ENCODE measurements around the gene C9.
"Not testable (repeated sequence)": the region's sequence is repeated elsewhere in the genome, so short reads cannot be mapped to it uniquely, and the experiment has no call there.

Gene C9

DNA sequence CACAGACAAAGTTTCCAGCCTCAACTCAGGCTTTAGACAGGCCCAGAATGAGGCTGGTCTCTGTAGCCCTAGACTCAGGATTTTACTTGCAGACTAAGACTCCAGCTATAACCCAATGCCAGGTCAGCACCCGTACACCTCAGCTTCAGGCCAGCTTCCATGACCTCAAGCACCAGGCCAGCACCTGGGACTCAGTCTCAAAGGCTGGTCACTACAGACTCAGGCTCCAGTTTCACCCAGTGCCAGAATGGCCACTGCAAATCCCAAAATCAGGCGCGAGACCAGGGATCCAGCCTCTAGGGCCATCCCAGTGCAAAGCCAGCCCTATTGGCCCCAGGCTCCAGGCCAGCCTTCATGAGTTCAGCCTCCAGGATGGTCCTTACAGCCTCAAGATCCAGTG is 44.9 kb downstream of the C9 start:
- DNase-seq: no peak

- DNase-seq: not testable (repeated sequence)
Measured at GRCh38 chr5:39316464-39316863, 47.8 kb downstream of the C9 start.

GRCh38 chr5:39315995-39316394 is 48.3 kb downstream of the C9 start:
- no peak for DNase-seq

DNA sequence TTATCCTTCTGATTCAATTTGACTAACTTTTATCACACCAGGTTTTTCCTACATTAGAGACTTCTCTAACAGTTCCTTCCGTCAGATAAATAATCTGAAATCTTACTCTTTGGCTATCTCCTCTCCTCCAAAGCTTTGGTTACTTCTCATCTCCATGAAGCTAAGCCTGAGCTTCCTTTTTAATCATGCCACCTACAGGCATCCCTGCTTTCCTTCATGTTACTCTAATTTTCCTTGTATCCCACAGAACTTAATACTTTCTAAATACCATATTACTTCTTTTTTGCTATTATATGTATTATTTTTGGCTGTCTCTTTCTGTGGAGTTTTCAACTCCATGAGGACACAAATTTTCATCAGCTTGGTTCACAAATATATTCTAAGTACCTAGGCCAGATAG is 49.7 kb downstream of the C9 start:
- DNase-seq: no peak

DNA sequence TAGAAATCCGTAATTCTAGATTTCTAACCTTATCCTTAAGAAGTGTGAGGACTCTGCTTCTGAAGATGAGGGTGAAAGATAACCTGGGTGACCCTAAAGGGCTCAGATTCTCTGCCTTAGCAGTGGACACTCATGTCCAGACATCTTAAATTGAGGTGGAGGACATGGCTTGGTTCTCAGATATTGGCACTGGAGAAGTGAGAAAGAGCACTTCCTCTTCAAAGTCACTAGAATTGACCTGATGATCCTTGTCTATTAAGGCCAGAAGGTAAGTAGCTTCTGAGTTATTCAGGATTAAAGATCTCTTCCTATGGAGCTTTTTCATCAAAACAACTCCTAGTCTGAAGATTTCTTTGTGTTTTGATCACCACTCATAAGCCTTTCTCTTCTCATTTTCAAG is 54.8 kb downstream of the C9 start:
- no peak for DNase-seq

- no peak for DNase-seq
Measured at GRCh38 chr5:39302472-39302871, 61.8 kb downstream of the C9 start.

GRCh38 chr5:39301406-39301805 is 62.9 kb downstream of the C9 start:
- no peak for DNase-seq

DNA sequence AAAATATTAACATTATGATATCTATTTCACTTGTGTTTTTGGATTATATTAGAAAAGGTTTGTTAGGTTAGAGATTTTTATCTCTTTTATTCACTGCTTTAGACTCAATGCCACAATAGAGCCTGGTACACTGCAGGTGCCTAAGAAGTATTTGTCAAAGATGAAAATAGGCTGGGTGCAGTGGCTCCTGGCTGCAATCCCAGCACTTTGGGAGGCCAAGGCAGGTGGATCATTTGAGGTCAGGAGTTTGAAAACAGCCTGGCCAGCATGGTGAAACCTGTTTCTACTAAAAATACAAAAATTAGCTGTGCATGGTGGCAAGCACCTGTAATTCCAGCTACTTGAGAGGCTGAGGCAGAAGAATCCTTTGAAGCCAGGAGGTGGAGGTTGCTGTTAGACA is 64.3 kb downstream of the C9 start:
- no peak for DNase-seq

DNA sequence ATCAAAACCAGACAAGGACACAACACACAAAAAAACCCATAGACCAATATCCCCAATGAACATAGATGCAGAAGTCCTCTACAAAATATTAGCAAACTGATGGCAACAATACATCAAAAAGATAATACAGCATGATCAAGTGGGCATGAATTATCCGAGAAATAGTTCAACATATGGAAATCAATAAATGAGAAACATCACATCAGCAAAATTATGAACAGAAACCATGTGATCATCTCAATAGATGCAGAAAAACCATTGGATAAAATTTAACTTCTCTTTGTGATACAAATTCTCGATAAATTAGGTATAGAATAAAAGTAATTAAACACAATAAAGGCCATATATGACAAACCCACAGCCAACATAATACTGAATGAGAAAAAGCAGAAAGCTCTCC is 69.6 kb downstream of the C9 start:
- no peak for DNase-seq

GRCh38 chr5:39284552-39284951 is 79.7 kb downstream of the C9 start:
- no peak for DNase-seq

DNA sequence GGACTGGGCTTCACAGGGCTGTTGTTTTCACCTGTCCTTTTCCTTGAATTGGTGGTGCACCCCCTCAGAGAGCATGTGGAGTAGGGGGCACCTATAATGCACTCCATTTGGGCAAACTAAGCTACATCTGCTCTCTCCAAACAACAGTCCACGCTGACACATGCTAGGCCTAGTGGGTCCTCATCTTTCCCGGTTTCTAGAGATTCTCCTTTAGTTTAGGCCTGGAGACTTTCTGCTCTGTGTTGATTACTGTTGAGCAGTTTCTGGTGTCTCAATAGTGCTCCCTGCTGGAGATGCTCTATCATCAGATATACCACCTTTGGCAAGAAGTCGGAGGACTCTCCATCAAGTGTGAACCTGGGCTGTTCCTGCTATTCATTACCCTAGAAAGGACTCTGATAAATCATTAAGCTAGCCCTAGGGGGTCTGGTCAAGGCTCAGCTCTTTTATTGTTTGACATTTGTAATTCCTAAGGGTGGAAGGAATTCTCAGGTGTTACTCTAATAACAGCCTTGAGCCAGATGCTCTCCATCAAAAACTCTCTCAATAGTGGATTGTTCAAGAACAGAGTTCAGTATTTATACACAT is 81.0 kb downstream of the C9 start:
- DNase-seq: peak; percentile 63

- DNase-seq: no peak
Measured at GRCh38 chr5:39282561-39282960, 81.7 kb downstream of the C9 start.

- DNase-seq: not testable (repeated sequence)
Measured at GRCh38 chr5:39275865-39276264, 88.4 kb downstream of the C9 start.

DNA sequence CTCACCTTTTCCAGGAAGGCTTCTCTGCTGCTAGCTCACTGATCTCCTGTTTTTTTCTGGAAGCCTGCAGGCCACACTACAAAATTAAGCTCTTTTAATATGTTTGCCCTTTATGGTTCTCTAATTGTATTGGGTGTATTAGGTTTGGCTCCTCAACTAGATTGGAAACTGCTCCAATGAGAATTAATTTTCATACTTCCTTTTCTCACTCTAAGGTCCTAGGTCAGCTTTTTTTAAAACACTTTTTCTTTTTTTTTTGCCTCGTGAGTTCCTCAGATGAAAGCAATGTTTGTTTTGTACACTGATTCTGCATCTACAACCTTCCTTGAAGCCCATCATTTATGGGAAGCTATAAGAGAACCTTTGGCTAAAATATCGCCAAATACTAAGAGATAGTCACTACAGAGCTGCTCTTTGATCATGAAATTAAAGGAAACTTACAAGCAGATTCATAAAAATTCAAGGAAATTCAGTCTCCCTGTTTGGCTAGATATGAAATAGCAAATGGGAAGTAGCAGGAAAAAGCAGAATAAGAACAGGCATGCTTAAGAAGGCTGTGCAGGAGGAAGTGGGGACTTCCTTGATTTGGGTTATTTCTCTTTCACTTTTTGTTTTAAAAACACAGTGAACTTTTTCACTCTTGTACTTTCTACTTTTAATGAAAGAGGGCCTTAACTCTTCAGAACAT is 89.8 kb downstream of the C9 start:
- no peak for DNase-seq

GRCh38 chr5:39273314-39273954 is 90.9 kb downstream of the C9 start:
- DNase-seq: no peak

DNA sequence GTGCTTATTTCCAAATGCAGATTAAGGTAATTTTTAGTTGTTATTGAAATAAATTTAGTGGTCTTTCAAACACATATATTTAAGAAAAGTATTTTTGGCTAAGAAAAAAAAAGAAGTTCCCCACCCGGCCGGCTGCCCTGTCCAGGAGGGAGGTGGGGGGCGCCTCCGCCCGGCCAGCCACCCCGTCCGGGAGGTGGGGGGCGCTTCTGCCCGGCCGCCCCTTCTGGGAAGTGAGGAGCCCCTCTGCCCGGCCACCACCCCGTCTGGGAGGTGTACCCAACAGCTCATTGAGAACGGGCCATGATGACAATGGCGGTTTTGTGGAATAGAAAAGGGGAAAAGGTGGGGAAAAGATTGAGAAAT is 91.4 kb downstream of the C9 start:
- DNase-seq: not testable (repeated sequence)

DNA sequence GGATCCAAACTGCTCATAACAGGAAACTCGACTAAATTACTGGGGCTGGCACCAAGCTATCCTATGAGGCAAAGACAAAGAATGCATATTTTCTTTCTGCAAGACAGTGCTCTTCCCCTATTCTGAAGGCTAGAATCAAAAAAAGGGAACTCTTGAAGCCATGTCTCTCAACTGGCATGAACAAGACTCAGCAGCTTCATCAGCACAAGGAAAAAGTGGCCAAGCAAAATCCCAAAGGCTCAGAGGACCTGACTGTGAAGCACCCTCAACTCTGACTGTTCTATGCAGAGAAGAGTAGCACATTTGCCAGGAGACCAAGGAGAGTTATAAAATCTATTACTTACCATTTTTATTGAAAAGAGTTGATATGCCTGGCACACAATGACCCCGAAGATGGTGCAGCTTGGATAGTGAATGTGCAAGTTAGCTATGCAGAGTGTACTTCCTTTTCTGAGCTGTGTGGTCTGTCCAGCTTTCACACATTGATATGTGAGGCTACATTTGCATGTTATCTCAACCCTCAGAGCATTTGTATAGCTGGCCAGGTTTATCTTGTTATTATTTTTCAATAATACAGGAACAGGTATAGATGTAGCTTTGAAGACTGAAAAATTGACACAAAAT is 94.0 kb downstream of the C9 start:
- no peak for DNase-seq

DNA sequence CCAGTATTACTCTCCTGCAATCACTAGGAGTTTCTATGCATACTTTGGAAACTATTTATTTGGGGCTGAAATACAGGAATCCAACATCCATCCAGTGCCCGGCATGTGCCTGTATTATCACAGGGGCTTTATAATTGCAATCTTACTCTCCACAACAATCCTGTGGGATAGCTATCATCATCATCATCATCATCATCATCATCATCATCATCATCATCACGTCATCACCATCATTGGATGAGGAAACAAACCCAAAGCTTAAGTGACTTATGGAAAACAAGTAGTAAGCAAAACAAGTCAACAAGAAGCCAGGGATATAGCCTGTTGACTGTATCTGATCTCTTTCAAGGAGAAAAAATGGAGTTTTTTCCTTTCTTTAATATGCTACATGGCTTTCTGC is 97.1 kb downstream of the C9 start:
- no peak for DNase-seq

DNA sequence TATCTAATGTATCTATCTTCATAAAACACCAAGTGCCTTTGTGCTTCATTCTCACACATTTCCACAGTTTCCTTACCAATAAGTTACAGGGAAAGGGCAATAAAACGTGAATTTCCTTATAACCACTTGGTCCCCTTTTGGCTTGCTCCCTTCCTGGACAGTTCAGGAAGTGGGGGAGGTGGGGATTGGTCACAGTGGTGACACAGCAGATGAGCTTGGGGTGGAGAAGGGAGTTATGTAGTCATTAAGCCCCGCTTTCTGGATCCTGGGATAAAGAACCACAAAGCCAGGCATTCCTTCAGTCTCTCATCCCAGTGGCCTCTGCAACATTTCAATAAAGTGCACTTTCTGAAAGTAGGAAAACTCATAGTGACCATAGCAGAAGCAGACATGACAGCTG is 97.9 kb downstream of the C9 start:
- no peak for DNase-seq

DNA sequence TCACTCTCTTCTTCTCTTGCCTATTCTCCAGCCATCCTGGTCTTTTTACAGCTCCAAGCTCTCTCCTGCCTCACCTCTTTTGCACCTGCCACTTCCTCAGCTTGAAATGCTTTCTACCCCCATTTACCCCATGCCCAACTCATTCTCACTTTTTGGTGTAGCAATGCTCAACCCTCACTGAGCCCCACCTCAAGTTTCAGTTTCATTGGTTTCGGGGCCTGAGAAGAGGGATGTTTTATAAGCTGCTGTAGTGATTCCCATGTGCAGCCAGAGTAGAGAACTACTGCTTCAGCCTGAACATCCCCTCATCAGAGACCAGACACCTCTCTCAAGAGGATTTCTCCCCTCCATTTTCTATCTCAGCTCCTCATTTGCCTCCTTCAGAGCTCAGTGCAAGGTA is 99.8 kb downstream of the C9 start:
- DNase-seq: no peak

- DNase-seq: no peak
Measured at GRCh38 chr5:39262981-39263380, 101.3 kb downstream of the C9 start.

DNA sequence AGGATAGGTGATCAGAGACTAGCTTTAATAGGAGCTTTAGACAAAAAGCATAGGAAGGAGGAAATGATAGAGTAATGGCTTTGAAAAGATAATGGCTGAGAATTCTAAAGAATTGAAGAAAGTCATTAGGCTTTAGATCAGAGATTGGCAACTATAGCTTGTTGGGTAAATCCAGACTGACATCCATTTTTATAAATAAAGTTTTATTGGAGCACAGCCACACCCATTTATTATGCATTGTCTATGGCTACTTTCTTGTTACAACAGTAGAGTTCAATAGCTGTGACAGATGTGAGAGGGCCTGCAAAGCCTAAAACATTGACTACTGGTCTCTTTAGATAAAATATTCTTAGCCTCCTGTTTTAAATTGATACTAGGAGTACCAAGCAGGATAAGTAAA is 104.2 kb downstream of the C9 start:
- DNase-seq: no peak

DNA sequence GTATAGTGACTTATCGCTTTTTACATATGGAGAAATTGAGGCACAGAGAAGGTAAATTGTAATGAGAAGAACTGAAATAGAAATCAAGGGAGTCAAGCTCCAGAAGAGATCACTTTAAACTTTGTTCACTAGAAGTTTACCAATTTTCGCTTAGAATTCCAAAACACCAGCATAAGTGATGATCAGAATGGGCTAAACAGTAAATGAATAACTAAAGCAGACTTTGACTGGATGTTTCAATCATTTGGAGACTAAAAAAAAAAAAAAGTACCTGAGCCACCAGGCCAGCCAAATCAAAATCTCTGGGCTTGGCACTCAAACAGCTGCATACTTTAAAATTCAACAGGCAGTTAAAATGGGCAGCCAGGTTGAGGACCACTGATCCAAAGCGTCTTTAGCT is 106.7 kb downstream of the C9 start:
- DNase-seq: no peak

All from HCEC 1CT (cell line).